T-helper 2 cell treated with Interferon-gamma antibody and Interleukin-4, amounts not matched to agents 5 μg/mL and 100 μg/mL, for 36 hours (primary cell): ENCODE measurements around the gene CILP.
A peak's percentile ranks its signal among the peaks of the same experiment; 100 is the strongest.

Experiments
- DNase-seq: peaks from one replicate; pipeline ENCODE4 v3.0.0; 2021; ENCODE audit warnings: low spot score
- H3K27ac Mint-ChIP-seq: one replicate; pipeline ENCODE4 v1.8.0; 2021; ENCODE audit warnings: mild to moderate bottlenecking, mixed read lengths
- H3K27me3 Mint-ChIP-seq: one replicate; pipeline ENCODE4 v1.8.0; 2021; ENCODE audit warnings: low read depth, mixed read lengths
- H3K36me3 Mint-ChIP-seq: one replicate; pipeline ENCODE4 v1.8.0; 2021; ENCODE audit warnings: low read depth, mixed read lengths
- H3K4me1 Mint-ChIP-seq: one replicate; pipeline ENCODE4 v1.8.0; 2021; ENCODE audit warnings: low read depth, mixed read lengths
- H3K4me3 Mint-ChIP-seq: one replicate; pipeline ENCODE4 v1.8.0; 2022; ENCODE audit warnings: mild to moderate bottlenecking, moderate library complexity, mixed read lengths
- H3K9me3 Mint-ChIP-seq: one replicate; pipeline ENCODE4 v1.8.0; 2021; ENCODE audit warnings: mixed read lengths

CILP gene

GRCh38 chr15:65212097-65212496 lies 824 bp upstream of the CILP start:
- Mint-ChIP-seq H3K27ac (no peak overlapping the region), H3K4me3 (no peak overlapping the region), H3K9me3 (no peaks in the 10 kb centered on the region), H3K27me3 (peaks cover 2% of the 10 kb centered on the region), H3K36me3 (no peaks in the 10 kb centered on the region), H3K4me1 (no peaks in the 10 kb centered on the region)
- DNase-seq, result peak; percentile 34

GRCh38 chr15:65211482-65211982 lies 259 bp upstream of the CILP start:
- no peaks in the 10 kb centered on the region for H3K4me1 Mint-ChIP-seq
- peaks cover 2% of the 10 kb centered on the region for H3K27me3 Mint-ChIP-seq
- H3K36me3 Mint-ChIP-seq, result no peaks in the 10 kb centered on the region
- H3K4me3 Mint-ChIP-seq, result no peak overlapping the region
- H3K9me3 Mint-ChIP-seq, result no peaks in the 10 kb centered on the region
- H3K27ac Mint-ChIP-seq, result no peak overlapping the region
- DNase-seq, result no peak

GRCh38 chr15:65209701-65210643 lies 1.3 kb downstream of the CILP start:
- Mint-ChIP-seq H3K4me3 (no peak overlapping the region), H3K9me3 (no peaks in the 10 kb centered on the region), H3K27me3 (peaks cover 2% of the 10 kb centered on the region), H3K36me3 (no peaks in the 10 kb centered on the region), H3K27ac (no peak overlapping the region), H3K4me1 (no peaks in the 10 kb centered on the region)
- no peak for DNase-seq

GRCh38 chr15:65208647-65209046 lies 2.6 kb downstream of the CILP start:
- H3K36me3 Mint-ChIP-seq, result no peaks in the 10 kb centered on the region
- H3K27me3 Mint-ChIP-seq, result peaks cover 2% of the 10 kb centered on the region
- H3K4me1 Mint-ChIP-seq, result no peaks in the 10 kb centered on the region
- no peak for DNase-seq
- H3K9me3 Mint-ChIP-seq, result no peaks in the 10 kb centered on the region
- H3K27ac Mint-ChIP-seq, result no peak overlapping the region
- H3K4me3 Mint-ChIP-seq, result no peak overlapping the region

- Mint-ChIP-seq H3K4me1 (no peaks in the 10 kb centered on the region), H3K27ac (no peak overlapping the region), H3K9me3 (no peaks in the 10 kb centered on the region), H3K4me3 (no peak overlapping the region), H3K27me3 (peaks cover 2% of the 10 kb centered on the region), H3K36me3 (no peaks in the 10 kb centered on the region)
- DNase-seq, result no peak
Observed at GRCh38 chr15:65207280-65207840, 3.9 kb downstream of the CILP start.

DNA sequence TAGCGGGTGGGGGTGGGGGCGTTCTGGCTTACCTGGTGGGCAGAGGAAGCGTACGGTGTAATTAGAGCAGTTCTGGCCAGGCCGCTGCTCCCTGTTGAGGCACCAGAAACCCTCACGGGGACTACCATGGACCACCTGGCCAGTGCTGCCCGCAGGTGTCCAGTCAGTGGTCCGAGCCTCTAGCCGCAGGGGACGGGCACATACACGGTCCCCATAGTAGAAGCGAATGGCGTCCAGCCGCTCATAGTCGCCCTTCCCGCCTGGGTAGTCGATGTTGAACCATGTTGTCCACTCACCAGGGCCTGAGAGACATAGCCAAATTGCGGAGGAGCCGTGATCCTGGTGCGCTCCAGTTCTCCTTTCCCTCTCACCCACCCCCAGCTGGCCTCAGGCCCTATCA lies 4.5 kb downstream of the CILP start:
- Mint-ChIP-seq H3K4me3 (no peak overlapping the region), H3K27ac (no peak overlapping the region), H3K9me3 (no peaks in the 10 kb centered on the region), H3K4me1 (no peaks in the 10 kb centered on the region), H3K27me3 (peaks cover 2% of the 10 kb centered on the region), H3K36me3 (no peaks in the 10 kb centered on the region)
- DNase-seq, result no peak

- Mint-ChIP-seq H3K27me3 (peaks cover 6% of the 10 kb centered on the region), H3K36me3 (no peaks in the 10 kb centered on the region), H3K9me3 (no peaks in the 10 kb centered on the region), H3K4me1 (no peaks in the 10 kb centered on the region), H3K27ac (no peak overlapping the region), H3K4me3 (no peak overlapping the region)
- DNase-seq, result no peak
Observed at GRCh38 chr15:65204931-65205660, 6.2 kb downstream of the CILP start.

DNA sequence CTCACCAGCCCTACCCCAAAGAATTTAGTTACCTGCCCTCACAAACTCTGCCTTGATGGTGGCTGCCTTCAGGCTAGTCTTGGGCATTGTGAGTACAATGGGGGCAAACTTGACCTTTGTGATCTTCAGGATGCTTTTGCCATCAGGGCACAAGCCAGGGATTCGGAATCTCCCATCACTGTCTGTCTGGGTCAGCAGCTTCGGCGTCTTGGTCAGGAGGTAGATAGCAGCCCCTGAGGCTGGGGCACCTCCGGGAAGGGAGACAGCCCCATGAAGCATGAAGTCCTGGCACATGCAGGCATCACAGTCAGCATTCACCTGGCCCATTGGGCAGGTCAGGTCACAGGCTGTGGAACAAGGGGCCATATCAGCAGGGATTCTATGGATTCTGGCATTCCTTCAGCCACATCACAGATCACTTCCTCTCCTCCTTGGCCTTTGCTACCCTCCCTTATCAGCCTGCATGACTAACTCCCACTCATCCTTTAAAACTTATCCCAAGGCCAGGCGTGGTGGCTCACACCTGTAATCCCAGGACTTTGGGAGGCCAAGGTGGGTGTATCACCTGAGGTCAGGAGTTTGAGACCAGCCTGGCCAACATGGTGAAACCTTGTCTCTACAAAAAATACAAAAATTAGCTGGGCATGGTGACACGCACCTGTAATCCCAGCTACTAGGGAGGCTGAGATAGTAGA lies 6.9 kb downstream of the CILP start:
- no peak for DNase-seq
- Mint-ChIP-seq H3K4me1 (no peaks in the 10 kb centered on the region), H3K27ac (no peak overlapping the region), H3K4me3 (no peak overlapping the region), H3K36me3 (no peaks in the 10 kb centered on the region), H3K27me3 (peaks cover 9% of the 10 kb centered on the region), H3K9me3 (no peaks in the 10 kb centered on the region)

GRCh38 chr15:65201918-65202317 lies 9.4 kb downstream of the CILP start:
- Mint-ChIP-seq H3K27ac (no peak overlapping the region), H3K36me3 (no peaks in the 10 kb centered on the region), H3K27me3 (peaks cover 9% of the 10 kb centered on the region), H3K9me3 (no peaks in the 10 kb centered on the region), H3K4me3 (no peak overlapping the region), H3K4me1 (no peaks in the 10 kb centered on the region)
- DNase-seq, result no peak

- H3K4me3 Mint-ChIP-seq, result no peak overlapping the region
- H3K9me3 Mint-ChIP-seq, result no peaks in the 10 kb centered on the region
- no peak overlapping the region for H3K27ac Mint-ChIP-seq
- H3K36me3 Mint-ChIP-seq, result no peaks in the 10 kb centered on the region
- H3K27me3 Mint-ChIP-seq, result peaks cover 9% of the 10 kb centered on the region
- no peak for DNase-seq
- no peaks in the 10 kb centered on the region for H3K4me1 Mint-ChIP-seq
Observed at GRCh38 chr15:65198571-65198970, 12.7 kb downstream of the CILP start.

DNA sequence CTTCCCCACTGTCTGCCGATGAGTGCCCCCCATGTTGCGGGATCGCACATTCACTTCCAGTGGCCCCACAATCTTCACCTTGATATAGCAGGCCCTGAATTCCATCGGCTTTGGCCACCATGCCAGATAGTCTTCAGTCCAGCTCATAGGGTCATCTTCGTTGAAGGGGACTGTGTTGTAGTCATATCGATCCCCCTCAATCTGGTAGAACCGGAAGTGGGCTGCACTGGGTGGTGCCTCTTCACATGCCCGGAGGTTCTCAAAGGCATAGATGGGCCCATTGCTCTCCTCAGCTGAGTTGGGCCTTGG lies 14.0 kb downstream of the CILP start:
- H3K27ac Mint-ChIP-seq, result no peak overlapping the region
- no peak overlapping the region for H3K4me3 Mint-ChIP-seq
- no peak for DNase-seq
- no peaks in the 10 kb centered on the region for H3K36me3 Mint-ChIP-seq
- H3K27me3 Mint-ChIP-seq, result peaks cover 9% of the 10 kb centered on the region
- H3K9me3 Mint-ChIP-seq, result no peaks in the 10 kb centered on the region
- no peaks in the 10 kb centered on the region for H3K4me1 Mint-ChIP-seq

DNA sequence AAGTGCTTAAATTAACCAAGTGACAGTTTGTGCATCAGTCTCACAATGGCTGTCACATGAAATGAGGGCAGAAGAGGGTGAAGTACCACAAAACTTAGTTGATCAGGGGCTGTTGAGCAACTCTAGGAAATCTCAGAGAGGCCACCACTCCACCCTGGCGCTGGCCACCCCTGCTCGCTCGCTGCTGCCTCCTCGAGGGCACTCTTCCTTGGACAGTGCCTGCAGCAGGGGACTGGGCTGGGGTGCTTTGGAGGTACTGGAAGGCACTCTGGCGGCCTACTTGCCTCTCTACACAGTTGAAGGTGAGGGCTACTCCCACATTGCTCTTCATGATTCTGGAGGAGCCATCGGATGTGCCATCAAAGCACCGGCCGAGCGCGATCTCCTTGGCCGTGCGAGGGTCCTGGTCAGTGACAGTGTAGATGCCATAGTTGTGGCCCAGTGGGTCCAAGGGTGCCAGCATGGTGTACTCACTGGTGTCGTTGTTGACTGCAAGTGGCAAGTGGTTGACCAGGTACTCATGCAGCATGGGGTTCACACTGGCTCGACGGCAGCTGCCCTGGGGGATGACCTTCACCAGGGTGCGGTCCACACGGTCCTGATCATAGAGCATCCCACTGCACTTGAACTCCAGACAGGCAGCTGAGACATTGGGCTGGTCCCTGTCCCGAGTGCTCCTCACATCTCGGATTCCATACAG lies 14.5 kb downstream of the CILP start:
- no peak for DNase-seq
- Mint-ChIP-seq H3K27ac (no peak overlapping the region), H3K27me3 (peaks cover 9% of the 10 kb centered on the region), H3K4me1 (no peaks in the 10 kb centered on the region), H3K9me3 (no peaks in the 10 kb centered on the region), H3K36me3 (no peaks in the 10 kb centered on the region), H3K4me3 (no peak overlapping the region)

DNA sequence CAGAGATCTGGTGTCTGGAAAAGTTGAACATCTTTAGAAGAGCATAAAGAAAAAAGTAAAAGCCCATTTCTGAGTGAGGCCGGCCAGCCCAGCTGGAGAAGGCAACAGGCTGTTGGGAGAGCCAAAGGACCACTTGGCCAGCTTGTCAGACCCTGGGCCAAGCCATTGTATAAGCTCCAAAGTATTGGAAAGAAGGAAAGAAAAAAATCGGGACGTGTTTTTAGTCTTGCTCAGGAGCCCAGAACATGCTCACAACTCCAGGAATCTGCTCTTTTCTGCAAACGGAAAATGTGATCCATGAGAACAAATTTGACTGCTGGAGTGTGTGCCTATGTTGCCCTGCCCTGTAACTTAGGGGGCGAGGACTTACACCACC lies 15.7 kb downstream of the CILP start:
- no peaks in the 10 kb centered on the region for H3K4me1 Mint-ChIP-seq
- H3K9me3 Mint-ChIP-seq, result no peaks in the 10 kb centered on the region
- no peak for DNase-seq
- no peak overlapping the region for H3K4me3 Mint-ChIP-seq
- H3K27ac Mint-ChIP-seq, result no peak overlapping the region
- no peaks in the 10 kb centered on the region for H3K36me3 Mint-ChIP-seq
- peaks cover 9% of the 10 kb centered on the region for H3K27me3 Mint-ChIP-seq
